H1 (cell line): Measurements from ENCODE around the gene MMP26. TPM values are rescaled to one million over a fixed set of nuclear protein-coding genes. Genes with fewer than 3 reads are reported as not detected.

Experiments used
- CTCF ChIA-PET: fragments of 300-600 bp; sonication (Branson Sonifier 250); formaldehyde crosslinking; loops from one replicate; lab custom pipeline; 2021; ENCODE audit not compliant: partially characterized antibody; lab: Charles Lee
- POLR2A ChIA-PET: fragments of 300-600 bp; sonication (Branson Sonifier 250); formaldehyde crosslinking; loops from one replicate; lab custom pipeline; 2021; ENCODE audit warnings: inconsistent platforms; ENCODE audit not compliant: partially characterized antibody; lab: Charles Lee
- DNase-seq, 2 experiments: peaks; one replicate each; pipeline versions ENCODE4 v3.0.0 to v3.0.0-alpha.2; 2010 to 2022; ENCODE audit warnings: low spot score in 2 of 2, low read depth in 1 of 2, mixed read lengths in 1 of 2
- FAIRE-seq: peaks from 2 replicates; lab custom pipeline; 2011; peaks lifted over from hg19 to GRCh38; lab: Jason Lieb, UNC
- H2AFZ ChIP-seq: 2 replicates; pipeline ENCODE4 v1.8.1; 2012; ENCODE audit warnings: low read length, inconsistent platforms
- H2AK5ac ChIP-seq: 2 replicates; pipeline ENCODE4 v1.6.1; 2013; ENCODE audit warnings: low read depth, low read length
- H2BK120ac ChIP-seq: replicated peaks from 2 replicates; pipeline ENCODE3; 2013; ENCODE audit warnings: low read depth, low read length, inconsistent platforms
- H2BK12ac ChIP-seq: 2 replicates; pipeline ENCODE4 v1.6.1; 2013; ENCODE audit warnings: low read depth, low read length
- H2BK15ac ChIP-seq: 2 replicates; pipeline ENCODE4 v1.6.1; 2013; ENCODE audit warnings: low read length
- H2BK20ac ChIP-seq: 2 replicates; pipeline ENCODE4 v1.6.1; 2013; ENCODE audit warnings: low read length
- H2BK5ac ChIP-seq: 2 replicates; pipeline ENCODE4 v1.6.1; 2013; ENCODE audit warnings: low read depth, low read length
- H3K14ac ChIP-seq: 2 replicates; pipeline ENCODE4 v1.6.1; 2013; ENCODE audit warnings: inconsistent platforms; ENCODE audit not compliant: insufficient read length
- H3K18ac ChIP-seq: 2 replicates; pipeline ENCODE4 v1.6.1; 2013; ENCODE audit warnings: low read length; ENCODE audit errors: extremely low read depth
- H3K23ac ChIP-seq: 2 replicates; pipeline ENCODE4 v1.6.1; 2013; ENCODE audit warnings: inconsistent platforms; ENCODE audit not compliant: insufficient read length
- H3K23me2 ChIP-seq: 2 replicates; pipeline ENCODE4 v1.6.1; 2013; ENCODE audit warnings: low read depth, low read length
- H3K27ac ChIP-seq: 2 replicates; pipeline ENCODE4 v1.6.1; 2011; ENCODE audit warnings: low read depth, low read length, inconsistent platforms
- H3K27me3 ChIP-seq, 4 experiments: replicated peaks in 1 of 4; 1 replicate in 1 of 4; 2 replicates in 3 of 4; pipeline versions ENCODE4 v1.6.1 to v1.8.1; 2011 to 2013; ENCODE audit warnings: low read length in 3 of 4, mild to moderate bottlenecking in 3 of 4, inconsistent platforms in 2 of 4, mixed read lengths in 2 of 4, moderate library complexity in 1 of 4; ENCODE audit not compliant: control insufficient read depth in 3 of 4, insufficient read depth in 3 of 4; ENCODE audit errors: extremely low read depth in 1 of 4
- H3K36me3 ChIP-seq, 4 experiments: 2 replicates each; pipeline versions ENCODE4 v1.6.1 to v1.8.1; 2011 to 2013; ENCODE audit warnings: mild to moderate bottlenecking in 4 of 4, low read length in 3 of 4, moderate library complexity in 2 of 4, control low read depth in 1 of 4, inconsistent platforms in 1 of 4; ENCODE audit not compliant: insufficient read depth in 4 of 4, control insufficient read depth in 2 of 4
- H3K4ac ChIP-seq: replicated peaks from 2 replicates; pipeline ENCODE3; 2013; ENCODE audit warnings: low read length, low read depth, mixed read lengths, inconsistent platforms; ENCODE audit not compliant: insufficient read length
- H3K4me1 ChIP-seq, 4 experiments: replicated peaks in 1 of 4; 1 replicate in 1 of 4; 2 replicates in 3 of 4; pipeline versions ENCODE4 v1.6.1 to v1.8.1; 2011 to 2013; ENCODE audit warnings: low read length in 3 of 4, inconsistent platforms in 2 of 4, mixed read lengths in 1 of 4; ENCODE audit not compliant: insufficient read depth in 4 of 4, control insufficient read depth in 3 of 4
- H3K4me2 ChIP-seq, 2 experiments: 2 replicates each; pipeline versions ENCODE4 v1.6.1 to v1.8.1; 2011 to 2013; ENCODE audit warnings: low read depth in 2 of 2, low read length in 2 of 2, control low read depth in 1 of 2, inconsistent platforms in 1 of 2, mild to moderate bottlenecking in 1 of 2; ENCODE audit not compliant: insufficient read depth in 1 of 2
- H3K4me3 ChIP-seq, 4 experiments: fragments of 200-600, 300-600 bp in 1 of 4; sonication (generic), shearing (Covaris generic), sonication (Bioruptor Twin) in 1 of 4; 2 replicates each; pipeline versions ENCODE4 v1.5.1 to v1.8.1; 2011 to 2016; ENCODE audit warnings: low read length in 4 of 4, low read depth in 3 of 4, control low read depth in 2 of 4, inconsistent platforms in 2 of 4, mild to moderate bottlenecking in 2 of 4, mixed read lengths in 1 of 4, moderate library complexity in 1 of 4; ENCODE audit not compliant: insufficient read depth in 2 of 4; ENCODE audit errors: extremely low read depth in 1 of 4
- H3K56ac ChIP-seq: replicated peaks from 2 replicates; pipeline ENCODE3; 2013; ENCODE audit warnings: low read depth, mild to moderate bottlenecking, mixed read lengths, low read length, inconsistent platforms; ENCODE audit not compliant: insufficient read length
- H3K79me1 ChIP-seq: 2 replicates; pipeline ENCODE4 v1.6.1; 2013; ENCODE audit warnings: low read depth, low read length, control low read depth
- H3K79me2 ChIP-seq, 2 experiments: 2 replicates each; pipeline versions ENCODE4 v1.6.1 to v1.8.1; 2012 to 2013; ENCODE audit warnings: low read length in 2 of 2, mild to moderate bottlenecking in 2 of 2, inconsistent platforms in 1 of 2; ENCODE audit not compliant: insufficient read depth in 2 of 2, control insufficient read depth in 1 of 2
- H3K9ac ChIP-seq, 4 experiments: replicated peaks in 1 of 4; 1 replicate in 1 of 4; 2 replicates in 3 of 4; pipeline versions ENCODE4 v1.6.1 to v1.8.1; 2011 to 2013; ENCODE audit warnings: low read depth in 3 of 4, low read length in 3 of 4, control low read depth in 2 of 4, mild to moderate bottlenecking in 2 of 4, moderate library complexity in 2 of 4, inconsistent platforms in 1 of 4; ENCODE audit errors: extremely low read depth in 1 of 4
- H3K9me3 ChIP-seq, 2 experiments: 2 replicates each; pipeline versions ENCODE4 v1.6.1 to v1.8.1; 2012 to 2013; ENCODE audit warnings: mild to moderate bottlenecking in 2 of 2, moderate library complexity in 2 of 2, control low read depth in 1 of 2, inconsistent platforms in 1 of 2, low read depth in 1 of 2, low read length in 1 of 2, mixed read lengths in 1 of 2; ENCODE audit not compliant: insufficient read depth in 2 of 2
- H4K20me1 ChIP-seq, 2 experiments: replicated peaks in 1 of 2; 2 replicates each; pipeline versions ENCODE3 to v1.8.1; 2011 to 2013; ENCODE audit warnings: inconsistent platforms in 2 of 2, low read length in 2 of 2, mild to moderate bottlenecking in 1 of 2; ENCODE audit not compliant: insufficient read depth in 2 of 2, control insufficient read depth in 1 of 2
- H4K5ac ChIP-seq: 2 replicates; pipeline ENCODE4 v1.6.1; 2013; ENCODE audit warnings: low read length, low read depth, mixed read lengths, inconsistent platforms; ENCODE audit not compliant: insufficient read length
- H4K8ac ChIP-seq: 2 replicates; pipeline ENCODE4 v1.8.0; 2013; ENCODE audit warnings: mild to moderate bottlenecking, moderate library complexity, low read length, inconsistent platforms; ENCODE audit not compliant: insufficient read depth; ENCODE audit errors: extremely low read depth
- H4K91ac ChIP-seq: replicated peaks from 2 replicates; pipeline ENCODE3; 2013; ENCODE audit warnings: low read length, mixed read lengths, inconsistent platforms; ENCODE audit not compliant: insufficient read length
- ASH2L ChIP-seq: fragments of 200-600, 300-600 bp; sonication (generic); IDR thresholded peaks from one replicate; pipeline ENCODE4 v1.7.1; 2017; ENCODE audit warnings: low read length
- BRCA1 ChIP-seq: IDR thresholded peaks from 2 replicates; pipeline ENCODE4 v1.6.1; 2012; ENCODE audit warnings: low read depth, low read length, improper control_type of control experiment
- MAFK ChIP-seq: IDR thresholded peaks from 2 replicates; pipeline ENCODE4 v1.6.1; 2012; ENCODE audit warnings: low read depth, mild to moderate bottlenecking, improper control_type of control experiment, low read length
- MAX ChIP-seq: IDR thresholded peaks from 2 replicates; pipeline ENCODE4 v1.6.1; 2012; ENCODE audit warnings: inconsistent platforms
- NRF1 ChIP-seq: IDR thresholded peaks from 2 replicates; pipeline ENCODE4 v1.6.1; 2011; ENCODE audit warnings: mild to moderate bottlenecking, low read depth, low read length, improper control_type of control experiment
- PHF8 ChIP-seq: fragments of 200-600 bp; sonication (generic); conservative IDR thresholded peaks from 2 replicates; pipeline ENCODE4 v1.7.1; 2012; ENCODE audit warnings: low read depth, mild to moderate bottlenecking, inconsistent platforms, low read length, moderate library complexity
- POLR2A ChIP-seq, 2 experiments: IDR thresholded peaks; 1 replicate in 1 of 2; 2 replicates in 1 of 2; pipeline ENCODE4 v1.6.1; 2011; ENCODE audit warnings: low read depth in 2 of 2, low read length in 2 of 2, mild to moderate bottlenecking in 2 of 2; ENCODE audit errors: control extremely low read depth in 1 of 2
- POLR2AphosphoS5 ChIP-seq: IDR thresholded peaks from 2 replicates; pipeline ENCODE4 v1.6.1; 2011; ENCODE audit warnings: low read depth, low read length
- RAD21 ChIP-seq, 2 experiments: IDR thresholded peaks in 1 of 2; conservative IDR thresholded peaks in 1 of 2; 2 replicates each; pipeline ENCODE4 v1.6.1; 2011; ENCODE audit warnings: low read depth in 2 of 2, low read length in 2 of 2, improper control_type of control experiment in 1 of 2, inconsistent platforms in 1 of 2, mild to moderate bottlenecking in 1 of 2, moderate library complexity in 1 of 2
- RFX5 ChIP-seq: IDR thresholded peaks from 2 replicates; pipeline ENCODE4 v1.6.1; 2011; ENCODE audit warnings: low read depth, low read length, improper control_type of control experiment, borderline replicate concordance
- RNF2 ChIP-seq: fragments of 200-900, 300-1000 bp; sonication (generic); IDR thresholded peaks from 2 replicates; pipeline ENCODE4 v1.7.1; 2016; ENCODE audit warnings: borderline replicate concordance, low read depth, mild to moderate bottlenecking, antibody characterized with exemption, low read length; ENCODE audit not compliant: poor library complexity, severe bottlenecking; ENCODE audit errors: missing control alignments
- SIRT6 ChIP-seq: IDR thresholded peaks from one replicate; pipeline ENCODE4 v1.7.1; 2012; ENCODE audit warnings: low read length, inconsistent platforms
- SP1 ChIP-seq: IDR thresholded peaks from 2 replicates; pipeline ENCODE4 v1.6.1; 2011; ENCODE audit warnings: low read depth, low read length
- TAF7 ChIP-seq: optimal IDR thresholded peaks from 2 replicates; pipeline ENCODE3; 2011; ENCODE audit warnings: low read depth, mild to moderate bottlenecking, inconsistent platforms, low read length, moderate library complexity, borderline replicate concordance
- TBP ChIP-seq: IDR thresholded peaks from 2 replicates; pipeline ENCODE4 v1.6.1; 2011; ENCODE audit warnings: low read depth, low read length, improper control_type of control experiment
- TCF12 ChIP-seq: IDR thresholded peaks from 2 replicates; pipeline ENCODE4 v1.6.1; 2011; ENCODE audit warnings: low read depth, mild to moderate bottlenecking, low read length
- WGBS, 2 experiments: shearing (Covaris generic) in 1 of 2; methylation state at CpG; one replicate each; pipeline versions ENCODE4 v1.1.6 to v1.1.7; 2013 to 2015; ENCODE audit warnings: low lambda C conversion rate in 2 of 2, mixed read lengths in 2 of 2, inconsistent platforms in 1 of 2, low coverage in 1 of 2, missing lambda C conversion rate in 1 of 2; ENCODE audit not compliant: insufficient replicate concordance in 2 of 2, insufficient coverage in 1 of 2, insufficient read length in 1 of 2; ENCODE audit errors: extremely low coverage in 1 of 2, missing lambda C conversion rate in 1 of 2; 5-methylcytosine and 5-hydroxymethylcytosine counted together
- polyA plus RNA-seq, 7 experiments: library from polyadenylated mRNA; depleted of rRNA in 3 of 7; stranded (reverse) in 5 of 7; unstranded in 2 of 7; fragments of >200 nt in 5 of 7; fragments of 200-250 nt in 2 of 7; gene quantifications; 1 replicate in 5 of 7; 2 replicates in 1 of 7; 4 replicates in 1 of 7; pipeline versions ENCODE4 v1.2.1 to v1.2.3, GENCODE V29; 2011 to 2013; ENCODE audit warnings: missing spikeins in 2 of 7, mixed read lengths in 2 of 7
- total RNA-seq: library from RNA; stranded (reverse); fragmentation: NEBNext Ultra II Directional; extraction: Animal tissue kit (Norgen Biotek cat#: 25700); gene quantifications from 2 replicates; pipeline ENCODE4 v1.2.1, GENCODE V29; 2021

Gene MMP26
- total and polyA plus RNA-seq, 2 of the 8 experiments (the other 6 are each of a cell fraction or from before 2014, with no cell fraction given), result 0.06 TPM; not detected in 1

GRCh38 chr11:4695442-4695841 lies 9.1 kb upstream of the MMP26 start:
- no peak overlapping the region for H2BK15ac ChIP-seq
- no peaks in the 10 kb centered on the region for H3K23me2 ChIP-seq
- H4K8ac ChIP-seq, result no peak overlapping the region
- no peak overlapping the region for H3K56ac ChIP-seq
- ChIA-PET POLR2A (no interaction called here), CTCF (interaction anchor here (1.2 kb wide), 1 partner anchor 9 kb away, joined by 3 read pairs; the partner anchor contains the start of gene MMP26)
- H2BK12ac ChIP-seq, result no peak overlapping the region
- H4K5ac ChIP-seq, result no peak overlapping the region
- H3K4ac ChIP-seq, result no peak overlapping the region
- no peak overlapping the region for H3K4me3 ChIP-seq
- H3K4me2 ChIP-seq, result no peak overlapping the region
- no peak overlapping the region for H2BK20ac ChIP-seq
- H3K18ac ChIP-seq, result no peak overlapping the region
- H3K27me3 ChIP-seq, result no peaks in the 10 kb centered on the region
- H3K79me1 ChIP-seq, result no peaks in the 10 kb centered on the region
- WGBS, 2 experiments, result 95% methylated on average over 1 of the region's 1 CpG; no CpG with 5 or more reads in 1 of the 2 experiments
- no peak overlapping the region for H2AFZ ChIP-seq
- H3K14ac ChIP-seq, result no peak overlapping the region
- DNase-seq, result no peak
- H4K20me1 ChIP-seq, result no peaks in the 10 kb centered on the region
- no peaks in the 10 kb centered on the region for H3K4me1 ChIP-seq
- no peaks in the 10 kb centered on the region for H3K36me3 ChIP-seq
- H2BK5ac ChIP-seq, result no peak overlapping the region
- H3K79me2 ChIP-seq, result no peaks in the 10 kb centered on the region
- no peak overlapping the region for H3K23ac ChIP-seq
- H2AK5ac ChIP-seq, result no peak overlapping the region
- no peaks in the 10 kb centered on the region for H3K9me3 ChIP-seq
- no peak overlapping the region for H3K9ac ChIP-seq
- no peak for FAIRE-seq
- H4K91ac ChIP-seq, result no peak overlapping the region
- H2BK120ac ChIP-seq, result no peak overlapping the region
- no peak overlapping the region for H3K27ac ChIP-seq
- TF ChIP-seq RNF2 (no peak), MAX (no peak), TBP (no peak), MAFK (no peak), PHF8 (no peak), SIRT6 (no peak), NRF1 (no peak), TAF7 (no peak), RFX5 (no peak), TCF12 (no peak), POLR2A (IDR thresholded peaks at IDR 0.05; ENCODE audit: control extremely low read depth in 1 of 2, low read depth in 2 of 2, low read length in 2 of 2) (no peak), SP1 (no peak), BRCA1 (no peak), ASH2L (no peak), POLR2AphosphoS5 (no peak), RAD21 (IDR thresholded peaks at IDR 0.05 in 1 of 2, conservative IDR thresholded peaks at IDR 0.05 in 1 of 2; ENCODE audit: low read depth in 2 of 2, low read length in 2 of 2) (no peak)
